ENCODE data around the gene COPZ2.
"Not testable (repeated sequence)": the region's sequence is repeated elsewhere in the genome, so short reads cannot be mapped to it uniquely, and the experiment has no call there.

COPZ2 gene

GRCh38 chr17:48036693-48037035 lies 933 bp downstream of the COPZ2 start:
- Histone ChIP-seq H3K4me3 (ENCODE audit: low read length in 2 of 2) (peak overlapping the region in 1 of 2 donors; percentile 69), H3K27me3 (ENCODE audit: control insufficient read depth in 2 of 2, insufficient read depth in 2 of 2, low read length in 2 of 2) (peaks cover 14% of the 10 kb centered on the region in 2 donors), H3K9me3 (ENCODE audit: control insufficient read depth in 2 of 2, low read length in 2 of 2) (no peaks in the 10 kb centered on the region), H3K36me3 (ENCODE audit: control insufficient read depth in 2 of 2, insufficient read depth in 2 of 2, low read length in 2 of 2) (no peaks in the 10 kb centered on the region), H3K27ac (ENCODE audit: low read depth in 2 of 2, low read length in 2 of 2) (no peak overlapping the region), H3K4me1 (ENCODE audit: control insufficient read depth in 2 of 2, insufficient read depth in 2 of 2, low read length in 2 of 2) (peaks cover 6 to 7% of the 10 kb centered on the region in 2 donors), H3K9ac (ENCODE audit: low read depth in 1 of 2, low read length in 2 of 2) (peak overlapping the region in 1 of 2 donors; percentile 71)

- not testable (repeated sequence) for H3K27ac ChIP-seq (ENCODE audit: low read depth in 2 of 2, low read length in 2 of 2); H3K9ac ChIP-seq (ENCODE audit: low read depth in 1 of 2, low read length in 2 of 2); H3K4me3 ChIP-seq (ENCODE audit: low read length in 2 of 2); H3K4me1 ChIP-seq (ENCODE audit: control insufficient read depth in 2 of 2, insufficient read depth in 2 of 2, low read length in 2 of 2); H3K9me3 ChIP-seq (ENCODE audit: control insufficient read depth in 2 of 2, low read length in 2 of 2); H3K36me3 ChIP-seq (ENCODE audit: control insufficient read depth in 2 of 2, insufficient read depth in 2 of 2, low read length in 2 of 2)
- peaks cover 14 to 17% of the 10 kb centered on the region in 2 donors for H3K27me3 ChIP-seq (ENCODE audit: control insufficient read depth in 2 of 2, insufficient read depth in 2 of 2, low read length in 2 of 2)
Measured at GRCh38 chr17:48034734-48035133, 2.9 kb downstream of the COPZ2 start.

- H3K9me3 ChIP-seq (ENCODE audit: control insufficient read depth in 2 of 2, low read length in 2 of 2), result no peaks in the 10 kb centered on the region
- no peak overlapping the region for H3K9ac ChIP-seq (ENCODE audit: low read depth in 1 of 2, low read length in 2 of 2)
- H3K4me3 ChIP-seq (ENCODE audit: low read length in 2 of 2), result no peak overlapping the region
- peaks cover 7 to 8% of the 10 kb centered on the region in 2 donors for H3K27me3 ChIP-seq (ENCODE audit: control insufficient read depth in 2 of 2, insufficient read depth in 2 of 2, low read length in 2 of 2)
- H3K36me3 ChIP-seq (ENCODE audit: control insufficient read depth in 2 of 2, insufficient read depth in 2 of 2, low read length in 2 of 2), result no peaks in the 10 kb centered on the region
- H3K4me1 ChIP-seq (ENCODE audit: control insufficient read depth in 2 of 2, insufficient read depth in 2 of 2, low read length in 2 of 2), result peaks cover under 1 to 6% of the 10 kb centered on the region in 2 donors
- no peak overlapping the region for H3K27ac ChIP-seq (ENCODE audit: low read depth in 2 of 2, low read length in 2 of 2)
Measured at GRCh38 chr17:48031966-48032365, 5.6 kb downstream of the COPZ2 start.

DNA sequence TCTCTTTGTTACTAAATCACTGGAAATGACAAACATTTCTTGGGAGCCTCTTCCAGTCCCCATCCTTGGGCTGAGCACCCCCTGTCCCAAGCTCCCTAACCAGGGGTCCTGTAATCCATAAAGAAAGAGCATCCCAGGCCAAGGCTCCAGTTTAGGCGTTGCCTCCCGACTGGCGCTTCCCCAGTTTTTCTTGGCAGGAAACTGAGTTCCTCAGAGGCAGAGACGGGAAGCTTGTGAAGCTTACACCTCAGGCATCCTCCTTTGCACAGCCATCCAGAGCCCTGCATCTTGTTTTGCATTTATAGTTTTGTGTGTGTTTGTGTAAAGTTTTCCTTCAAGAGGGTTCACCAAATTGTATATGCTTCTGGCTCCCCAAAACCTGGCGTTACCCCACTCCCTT lies 7.1 kb downstream of the COPZ2 start:
- no peak overlapping the region for H3K27ac ChIP-seq (ENCODE audit: low read depth in 2 of 2, low read length in 2 of 2)
- H3K4me3 ChIP-seq (ENCODE audit: low read length in 2 of 2), result no peak overlapping the region
- H3K9ac ChIP-seq (ENCODE audit: low read depth in 1 of 2, low read length in 2 of 2), result no peak overlapping the region

DNA sequence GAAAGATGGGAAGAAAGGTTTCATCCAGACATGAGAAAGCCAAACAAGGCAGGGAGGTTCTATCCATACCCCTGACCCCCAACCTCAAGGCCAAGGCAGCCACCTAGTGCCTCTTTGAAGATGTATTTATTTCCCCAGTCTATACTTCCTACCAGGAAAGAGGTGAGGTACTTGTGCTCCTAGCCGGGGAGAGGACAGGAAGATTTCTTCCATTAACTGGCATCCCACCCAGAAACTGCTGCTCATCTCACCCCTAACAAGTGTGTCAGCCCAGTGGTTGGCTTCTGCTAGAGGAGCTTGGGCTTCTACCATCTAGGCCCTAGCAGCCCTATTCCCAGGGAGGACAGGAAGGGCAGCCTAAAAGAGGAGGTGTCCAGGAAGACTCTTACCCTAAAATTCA lies 8.9 kb downstream of the COPZ2 start:
- no peak overlapping the region for H3K27ac ChIP-seq (ENCODE audit: low read depth in 2 of 2, low read length in 2 of 2)

More for the DNA sequence above, 7.1 kb downstream of the COPZ2 start:
- H3K9me3 ChIP-seq (ENCODE audit: control insufficient read depth in 2 of 2, low read length in 2 of 2), result no peaks in the 10 kb centered on the region
- peaks cover 0 to 8% of the 10 kb centered on the region in 2 donors for H3K27me3 ChIP-seq (ENCODE audit: control insufficient read depth in 2 of 2, insufficient read depth in 2 of 2, low read length in 2 of 2)
- H3K36me3 ChIP-seq (ENCODE audit: control insufficient read depth in 2 of 2, insufficient read depth in 2 of 2, low read length in 2 of 2), result no peaks in the 10 kb centered on the region
- H3K4me1 ChIP-seq (ENCODE audit: control insufficient read depth in 2 of 2, insufficient read depth in 2 of 2, low read length in 2 of 2), result peaks cover 15 to 16% of the 10 kb centered on the region in 2 donors

DNA sequence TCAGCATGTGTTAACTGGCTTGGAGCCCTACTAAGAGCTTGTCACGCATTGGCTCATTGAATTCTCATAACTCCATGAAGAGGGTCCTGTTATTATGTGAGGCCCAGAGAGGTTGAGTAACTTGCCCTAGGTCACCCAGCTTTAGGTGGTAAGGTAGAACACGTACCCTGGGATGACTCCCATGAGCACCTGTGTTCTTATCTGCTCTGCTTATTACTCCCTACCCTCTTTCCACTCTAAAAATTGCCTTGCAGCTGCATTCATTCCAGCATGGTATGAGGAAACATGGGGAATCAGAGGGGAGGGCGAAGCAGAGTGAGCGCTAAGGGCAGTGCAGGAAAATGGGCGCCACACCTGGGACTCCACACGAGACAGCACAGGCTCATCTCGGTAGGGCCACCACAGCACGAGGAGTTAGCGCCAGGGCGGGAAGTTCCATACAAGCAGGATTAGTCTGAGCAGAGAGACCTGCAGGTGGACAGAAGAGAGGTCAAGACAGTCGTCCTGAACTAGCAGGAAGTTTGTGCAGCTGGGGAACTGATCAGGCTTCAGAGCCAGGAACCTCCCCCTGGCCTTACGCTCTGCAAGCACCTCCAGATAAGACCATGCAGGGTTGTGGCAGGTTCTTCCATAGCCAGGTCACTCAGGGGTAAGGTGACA lies 10.1 kb downstream of the COPZ2 start:
- Histone ChIP-seq H3K9me3 (ENCODE audit: control insufficient read depth in 2 of 2, low read length in 2 of 2) (no peaks in the 10 kb centered on the region), H3K27ac (ENCODE audit: low read depth in 2 of 2, low read length in 2 of 2) (no peak overlapping the region), H3K4me3 (ENCODE audit: low read length in 2 of 2) (no peak overlapping the region), H3K4me1 (ENCODE audit: control insufficient read depth in 2 of 2, insufficient read depth in 2 of 2, low read length in 2 of 2) (peaks cover 35% of the 10 kb centered on the region in 2 donors), H3K27me3 (ENCODE audit: control insufficient read depth in 2 of 2, insufficient read depth in 2 of 2, low read length in 2 of 2) (peaks cover 0 to 8% of the 10 kb centered on the region in 2 donors), H3K36me3 (ENCODE audit: control insufficient read depth in 2 of 2, insufficient read depth in 2 of 2, low read length in 2 of 2) (no peaks in the 10 kb centered on the region), H3K9ac (ENCODE audit: low read depth in 1 of 2, low read length in 2 of 2) (no peak overlapping the region)

More for the DNA sequence above, 8.9 kb downstream of the COPZ2 start:
- Histone ChIP-seq H3K36me3 (ENCODE audit: control insufficient read depth in 2 of 2, insufficient read depth in 2 of 2, low read length in 2 of 2) (no peaks in the 10 kb centered on the region), H3K4me3 (ENCODE audit: low read length in 2 of 2) (no peak overlapping the region), H3K4me1 (ENCODE audit: control insufficient read depth in 2 of 2, insufficient read depth in 2 of 2, low read length in 2 of 2) (peaks cover 30% of the 10 kb centered on the region in 2 donors), H3K27me3 (ENCODE audit: control insufficient read depth in 2 of 2, insufficient read depth in 2 of 2, low read length in 2 of 2) (peaks cover 0 to 8% of the 10 kb centered on the region in 2 donors), H3K9me3 (ENCODE audit: control insufficient read depth in 2 of 2, low read length in 2 of 2) (no peaks in the 10 kb centered on the region), H3K9ac (ENCODE audit: low read depth in 1 of 2, low read length in 2 of 2) (no peak overlapping the region)

DNA sequence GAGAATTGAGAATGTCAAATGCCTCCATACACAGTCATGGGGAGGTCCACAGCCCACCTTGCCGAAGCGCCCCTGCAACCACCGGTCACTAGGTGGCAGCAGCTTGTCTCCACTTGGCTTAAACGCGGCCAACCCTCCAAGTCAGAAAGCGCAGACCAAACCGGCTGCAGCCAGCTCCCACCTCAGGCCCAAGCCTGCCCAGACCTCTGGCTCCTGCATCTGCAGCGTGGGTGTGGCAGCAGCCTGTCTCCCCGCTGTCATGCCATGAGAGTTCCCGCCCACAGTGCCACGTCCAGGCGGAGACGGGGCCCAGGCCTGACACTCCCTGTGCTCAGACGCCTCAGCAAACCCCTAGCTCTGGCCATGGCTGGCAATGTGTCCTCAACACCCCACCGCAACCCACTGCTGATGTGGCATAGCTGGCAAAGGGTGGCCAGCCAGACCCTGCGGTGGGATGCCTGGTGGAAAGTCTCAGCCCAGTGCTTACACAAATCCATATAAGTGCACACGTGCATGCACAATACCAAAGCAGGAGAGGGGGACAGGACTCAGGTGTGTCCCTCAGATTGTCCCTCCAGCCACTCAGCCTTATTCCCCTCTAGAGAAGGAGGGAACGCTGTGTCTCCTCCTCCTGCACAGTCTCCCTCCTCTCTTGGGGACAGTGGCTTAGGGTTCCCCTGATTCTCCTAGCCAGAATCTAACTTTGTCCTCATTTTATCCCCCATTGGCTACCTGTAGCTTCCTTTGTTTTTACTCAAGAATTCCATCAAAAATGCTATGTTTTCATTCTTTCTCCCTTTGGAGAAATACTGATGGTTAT lies 10.9 kb downstream of the COPZ2 start:
- H3K27ac ChIP-seq (ENCODE audit: low read depth in 2 of 2, low read length in 2 of 2), result peak overlapping the region; percentile 39 to 48
- H3K27me3 ChIP-seq (ENCODE audit: control insufficient read depth in 2 of 2, insufficient read depth in 2 of 2, low read length in 2 of 2), result peaks cover 0 to 3% of the 10 kb centered on the region in 2 donors
- H3K36me3 ChIP-seq (ENCODE audit: control insufficient read depth in 2 of 2, insufficient read depth in 2 of 2, low read length in 2 of 2), result no peaks in the 10 kb centered on the region
- peaks cover 35% of the 10 kb centered on the region in 2 donors for H3K4me1 ChIP-seq (ENCODE audit: control insufficient read depth in 2 of 2, insufficient read depth in 2 of 2, low read length in 2 of 2)
- H3K4me3 ChIP-seq (ENCODE audit: low read length in 2 of 2), result no peak overlapping the region
- H3K9me3 ChIP-seq (ENCODE audit: control insufficient read depth in 2 of 2, low read length in 2 of 2), result no peaks in the 10 kb centered on the region
- peak overlapping the region in 1 of 2 donors; percentile 29 for H3K9ac ChIP-seq (ENCODE audit: low read depth in 1 of 2, low read length in 2 of 2)

DNA sequence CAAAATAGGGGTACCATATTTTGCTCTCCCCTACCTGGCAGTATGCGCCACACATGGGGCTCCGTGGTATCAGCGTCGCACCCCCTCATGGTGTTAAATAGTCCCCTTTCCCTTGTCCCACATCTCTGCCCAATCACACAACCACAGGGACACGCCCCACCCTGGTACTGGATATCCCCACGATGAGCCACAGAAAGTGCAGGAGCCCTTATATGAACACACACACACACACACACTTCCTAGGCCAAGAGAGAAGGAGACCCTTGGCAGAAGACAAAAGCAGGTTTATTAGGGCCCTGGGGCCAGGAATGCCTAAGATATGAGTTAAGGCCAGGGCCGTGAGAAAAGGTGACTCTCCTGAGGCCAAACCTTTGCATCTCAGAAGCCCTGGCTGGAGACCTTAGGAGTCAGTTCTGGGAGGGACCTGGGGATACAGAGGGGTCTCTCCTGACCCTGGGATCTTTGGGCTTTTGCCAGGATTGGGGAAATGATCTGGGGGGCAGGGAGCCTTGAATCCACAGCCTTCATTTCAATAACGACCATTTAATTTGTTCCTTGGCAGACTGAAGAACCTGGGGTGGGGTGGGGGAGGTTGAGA lies 11.6 kb downstream of the COPZ2 start:
- H3K36me3 ChIP-seq (ENCODE audit: control insufficient read depth in 2 of 2, insufficient read depth in 2 of 2, low read length in 2 of 2), result no peaks in the 10 kb centered on the region
- peak overlapping the region in 1 of 2 donors; percentile 69 for H3K9ac ChIP-seq (ENCODE audit: low read depth in 1 of 2, low read length in 2 of 2)

DNA sequence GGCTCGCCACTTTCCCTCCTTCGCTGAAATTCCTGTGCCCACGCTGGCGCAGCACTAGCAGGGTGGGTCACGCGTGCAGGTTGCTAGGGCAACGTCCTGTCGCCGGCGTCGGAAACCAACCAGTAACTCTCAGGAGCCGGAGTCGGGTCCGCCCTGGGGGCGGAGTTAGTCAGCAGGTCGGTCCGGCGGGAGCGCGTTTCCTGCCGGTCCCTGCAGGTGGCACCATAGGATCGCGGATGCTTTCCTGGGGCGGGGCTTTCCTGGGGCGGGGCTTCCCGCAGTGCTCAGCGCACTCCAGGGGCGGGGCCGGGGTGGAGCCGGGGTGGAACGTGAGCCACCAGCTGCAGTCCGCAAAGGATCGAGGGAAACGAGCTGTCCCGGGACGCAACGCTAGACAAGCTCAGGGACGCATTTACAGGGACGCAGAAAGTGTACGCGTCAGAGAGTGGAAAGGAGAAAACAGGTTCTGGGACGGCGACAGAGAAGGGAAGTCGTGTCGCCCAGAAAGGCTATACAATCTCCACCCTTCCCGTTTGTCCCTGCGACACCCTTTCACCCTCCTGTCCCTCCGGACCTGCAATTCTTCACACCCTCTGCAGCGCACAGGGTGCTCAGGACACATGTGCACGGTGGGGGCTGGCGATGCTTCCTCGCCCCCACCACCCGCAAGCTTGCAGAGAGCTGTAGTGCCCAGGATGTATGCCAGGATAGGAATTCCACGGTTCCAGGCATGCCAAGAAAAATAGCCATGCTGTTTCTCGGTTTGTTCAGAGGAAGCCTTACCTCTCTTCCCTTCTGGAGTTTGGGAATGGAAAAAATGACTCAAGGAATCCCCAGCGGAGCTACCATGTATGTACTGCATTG lies 12.3 kb downstream of the COPZ2 start:
- Histone ChIP-seq H3K36me3 (ENCODE audit: control insufficient read depth in 2 of 2, insufficient read depth in 2 of 2, low read length in 2 of 2) (no peaks in the 10 kb centered on the region), H3K9me3 (ENCODE audit: control insufficient read depth in 2 of 2, low read length in 2 of 2) (no peaks in the 10 kb centered on the region), H3K4me1 (ENCODE audit: control insufficient read depth in 2 of 2, insufficient read depth in 2 of 2, low read length in 2 of 2) (peaks cover 35% of the 10 kb centered on the region in 2 donors), H3K9ac (ENCODE audit: low read depth in 1 of 2, low read length in 2 of 2) (peak overlapping the region; percentile 38 to 69), H3K4me3 (ENCODE audit: low read length in 2 of 2) (peak overlapping the region; percentile 74 to 90), H3K27me3 (ENCODE audit: control insufficient read depth in 2 of 2, insufficient read depth in 2 of 2, low read length in 2 of 2) (peaks cover 2 to 3% of the 10 kb centered on the region in 2 donors), H3K27ac (ENCODE audit: low read depth in 2 of 2, low read length in 2 of 2) (peak overlapping the region; percentile 38 to 65)

More for the DNA sequence above, 11.6 kb downstream of the COPZ2 start:
- Histone ChIP-seq H3K27ac (ENCODE audit: low read depth in 2 of 2, low read length in 2 of 2) (no peak overlapping the region), H3K4me1 (ENCODE audit: control insufficient read depth in 2 of 2, insufficient read depth in 2 of 2, low read length in 2 of 2) (peaks cover 35% of the 10 kb centered on the region in 2 donors), H3K4me3 (ENCODE audit: low read length in 2 of 2) (peak overlapping the region in 1 of 2 donors; percentile 90), H3K27me3 (ENCODE audit: control insufficient read depth in 2 of 2, insufficient read depth in 2 of 2, low read length in 2 of 2) (peaks cover under 1 to 3% of the 10 kb centered on the region in 2 donors), H3K9me3 (ENCODE audit: control insufficient read depth in 2 of 2, low read length in 2 of 2) (no peaks in the 10 kb centered on the region)
